ENCODE measurements around the gene RAD51B.

- TF ChIP-seq CTCF (IDR thresholded peaks at IDR 0.05), result no peak
- no peak for TF ChIP-seq POLR2AphosphoS5 (IDR thresholded peaks at IDR 0.05; ENCODE audit: insufficient read depth in 1 of 2, low read depth in 1 of 2)
These were observed 947.7 kb downstream of the RAD51B start for GRCh38 chr14:68767248-68767645.

Data from vagina (tissue), 2 donors.